Measurements from ENCODE around the gene DBN1. TPM values are rescaled to one million over a fixed set of nuclear protein-coding genes. Genes with fewer than 3 reads are reported as not detected.
A peak's percentile ranks its signal among the peaks of the same experiment; 100 is the strongest.

The DBN1 gene
- total RNA-seq, 1 donor from 2014 or later = 24.2 TPM

- intact Hi-C loops (cut with DNase I) = no loop called here
- ATAC-seq (ENCODE audit: poor library complexity) (no peak), DNase-seq (no peak)
Observed at GRCh38 chr5:177466861-177467260, 6.6 kb downstream of the DBN1 start.

DNA sequence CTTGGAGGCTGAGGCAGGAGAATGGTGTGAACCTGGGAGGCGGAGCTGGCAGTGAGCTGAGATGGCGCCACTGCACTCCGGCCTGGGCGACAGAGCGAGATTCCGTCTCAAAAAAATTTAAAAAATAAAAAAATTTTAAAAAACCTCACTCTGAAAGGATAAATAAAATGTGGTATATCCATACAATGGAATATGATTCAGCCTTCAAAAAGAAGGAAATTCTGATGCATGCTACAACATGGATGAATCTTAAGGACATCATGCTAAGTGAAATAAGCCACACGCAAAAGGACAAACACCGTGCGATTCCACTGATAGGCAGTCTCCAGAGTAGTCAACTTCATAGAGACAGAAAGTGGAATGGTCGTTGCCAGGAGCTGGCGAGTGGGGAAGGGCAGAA lies 8.4 kb downstream of the DBN1 start:
- intact Hi-C loops (cut with DNase I) = no loop called here
- no peak for ATAC-seq (ENCODE audit: poor library complexity)
- no peak for DNase-seq

GRCh38 chr5:177462021-177462670 lies 11.3 kb downstream of the DBN1 start:
- ATAC-seq (ENCODE audit: poor library complexity) = peak; percentile 6
- DNase-seq = peak; percentile 65
- intact Hi-C loops (cut with DNase I) = no loop called here

GRCh38 chr5:177459819-177460628 lies 13.4 kb downstream of the DBN1 start:
- ATAC-seq (ENCODE audit: poor library complexity) = no peak
- intact Hi-C loops (cut with DNase I) = no loop called here
- no peak for DNase-seq

DNA sequence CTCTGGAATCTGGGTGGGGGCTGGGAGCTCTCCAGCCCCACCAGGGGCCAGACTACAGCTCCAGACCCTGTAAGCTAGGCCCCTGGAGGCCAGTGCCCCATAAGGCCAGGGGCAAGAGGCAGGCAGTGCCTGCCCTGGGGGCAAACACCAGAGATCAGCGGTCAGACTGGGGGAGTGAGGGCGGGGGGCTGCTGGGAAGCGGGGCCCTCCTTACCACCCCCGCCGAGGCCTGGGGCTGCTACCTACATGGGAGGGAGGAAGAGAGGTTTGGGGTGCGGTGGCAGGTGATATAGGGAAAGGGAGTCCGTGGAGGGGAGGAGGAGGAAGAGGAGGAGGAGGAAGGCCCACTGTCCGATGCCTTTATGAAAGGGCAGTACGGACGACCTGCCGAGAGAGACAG lies 14.1 kb downstream of the DBN1 start:
- ATAC-seq (ENCODE audit: poor library complexity) = no peak
- DNase-seq = no peak
- intact Hi-C loops (cut with DNase I) = no loop called here

DNA sequence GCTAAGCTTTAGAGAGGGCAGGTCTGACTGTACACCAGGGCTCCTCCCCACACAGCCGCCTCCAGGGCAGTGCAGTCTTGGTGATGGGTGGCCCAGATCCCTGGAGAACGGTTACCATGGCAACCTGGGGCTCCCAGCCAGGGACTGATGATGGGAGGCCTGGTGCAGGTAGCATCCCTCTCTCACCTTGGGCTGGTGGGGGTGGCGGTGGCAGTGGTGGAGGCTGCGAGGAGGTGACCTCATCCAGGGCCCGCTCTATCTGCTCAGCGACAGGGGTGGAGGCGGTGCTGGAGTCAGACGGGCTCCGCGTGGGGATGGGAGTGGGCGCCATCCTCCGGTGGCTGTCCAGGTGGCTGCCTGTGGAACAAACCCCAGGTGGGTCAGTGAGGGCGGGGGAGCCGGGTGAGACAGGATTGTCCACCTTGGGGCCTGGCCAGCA lies 14.5 kb downstream of the DBN1 start:
- ATAC-seq (ENCODE audit: poor library complexity) (no peak), DNase-seq (no peak)
- intact Hi-C loops (cut with DNase I) = no loop called here

DNA sequence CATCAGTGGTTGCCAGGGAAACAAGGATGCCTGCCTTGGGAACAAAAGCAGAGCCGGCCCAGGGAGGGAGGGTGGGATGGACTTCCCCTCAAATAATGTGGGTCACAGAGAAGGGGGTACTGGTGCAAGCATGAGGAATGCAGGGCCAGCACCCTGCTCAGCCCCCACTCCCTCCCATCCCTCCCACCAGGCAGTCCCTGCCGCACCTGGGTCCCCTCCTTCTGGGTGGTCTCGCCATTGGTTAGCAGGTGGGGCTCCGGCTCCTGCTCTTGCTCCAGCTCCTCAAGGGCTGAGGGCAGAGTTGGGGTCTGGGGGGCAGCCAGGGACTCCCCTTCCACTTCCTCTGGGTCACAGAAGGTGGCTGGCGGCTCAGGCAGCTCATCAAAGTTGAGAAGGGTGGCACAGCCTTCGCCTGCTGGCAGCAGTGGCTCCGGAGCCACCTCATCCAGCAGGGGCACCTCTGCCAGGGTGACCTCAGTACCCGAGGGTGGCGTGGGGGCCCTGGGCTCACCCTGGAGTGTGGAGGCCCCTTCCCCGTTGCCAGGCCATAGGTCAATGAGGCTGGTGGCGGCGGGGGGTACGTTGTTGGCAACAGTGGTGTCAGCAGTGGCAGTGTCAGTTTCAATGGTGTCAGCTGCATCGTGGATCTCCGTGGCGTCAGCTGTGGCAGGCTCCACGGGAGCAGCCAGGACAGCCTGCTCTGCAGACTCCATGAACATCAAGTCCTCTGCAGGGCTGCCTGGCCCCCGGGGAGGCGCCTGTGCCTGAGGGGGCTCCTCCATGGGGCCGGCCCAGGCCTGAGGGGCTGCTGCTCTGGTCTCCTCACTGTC lies 15.4 kb downstream of the DBN1 start:
- intact Hi-C loops (cut with DNase I) = no loop called here
- ATAC-seq (ENCODE audit: poor library complexity) = no peak
- no peak for DNase-seq

- intact Hi-C loops (cut with DNase I) = no loop called here
- DNase-seq (peak; percentile 81), ATAC-seq (ENCODE audit: poor library complexity) (peak; percentile 19)
Observed at GRCh38 chr5:177456976-177457851, 16.2 kb downstream of the DBN1 start.

DNA sequence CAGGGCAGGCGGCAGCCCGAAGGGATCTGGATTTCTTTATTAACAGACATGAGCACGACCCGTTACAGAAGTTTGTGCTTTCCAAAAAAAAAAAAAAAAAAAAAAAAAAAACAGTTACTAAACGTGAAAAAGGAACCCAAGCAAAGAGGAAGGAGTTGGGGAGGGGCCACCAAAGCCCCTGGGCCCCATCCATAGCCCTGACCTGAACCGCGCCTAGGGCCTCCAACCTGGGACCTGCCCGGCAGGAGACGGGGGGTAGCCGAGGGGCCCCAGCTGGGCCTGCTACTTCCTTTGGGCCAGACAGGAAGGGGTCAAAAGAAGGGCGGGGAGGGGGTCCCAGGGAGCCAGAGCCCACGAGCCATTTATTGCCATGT lies 16.9 kb downstream of the DBN1 start:
- no peak for ATAC-seq (ENCODE audit: poor library complexity)
- intact Hi-C loops (cut with DNase I) = no loop called here
- DNase-seq = no peak

DNA sequence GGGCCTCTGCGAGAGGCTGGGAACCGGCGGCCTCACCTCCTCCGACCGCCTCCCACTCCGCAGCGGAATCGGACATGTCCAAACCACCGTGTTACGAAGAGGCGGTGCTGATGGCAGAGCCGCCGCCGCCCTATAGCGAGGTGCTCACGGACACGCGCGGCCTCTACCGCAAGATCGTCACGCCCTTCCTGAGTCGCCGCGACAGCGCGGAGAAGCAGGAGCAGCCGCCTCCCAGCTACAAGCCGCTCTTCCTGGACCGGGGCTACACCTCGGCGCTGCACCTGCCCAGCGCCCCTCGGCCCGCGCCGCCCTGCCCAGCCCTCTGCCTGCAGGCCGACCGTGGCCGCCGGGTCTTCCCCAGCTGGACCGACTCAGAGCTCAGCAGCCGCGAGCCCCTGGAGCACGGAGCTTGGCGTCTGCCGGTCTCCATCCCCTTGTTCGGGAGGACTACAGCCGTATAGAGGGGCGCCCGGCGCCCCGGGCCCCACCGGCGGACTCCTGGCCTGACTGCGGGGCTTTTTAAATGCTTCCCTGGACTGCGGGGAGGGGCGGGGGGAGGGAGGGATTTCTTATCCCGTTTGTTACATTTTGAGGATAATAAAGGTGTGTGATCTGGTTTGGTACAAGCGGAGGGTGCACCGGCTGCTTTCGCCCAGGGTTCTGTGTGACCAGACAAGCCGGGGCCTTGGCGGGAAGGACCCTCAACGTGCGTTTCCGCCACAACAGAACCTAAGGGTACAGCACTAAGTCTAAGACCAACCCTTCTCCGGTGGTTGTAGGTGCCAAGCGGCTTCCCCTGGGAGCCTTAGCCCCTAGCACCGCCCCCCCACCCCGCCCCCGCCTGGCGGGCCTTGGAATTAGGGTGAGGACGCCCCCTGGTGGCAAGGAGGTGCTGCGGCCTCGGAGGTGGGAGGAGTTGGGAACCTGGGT lies 17.5 kb downstream of the DBN1 start:
- intact Hi-C loops (cut with DNase I) = loop anchor here (2.0 kb wide), 2 partner anchors 45 to 53 kb away; no protein-coding TSS in a partner anchor
- DNase-seq = peak; percentile 95
- peak; percentile 74 for ATAC-seq (ENCODE audit: poor library complexity)

- intact Hi-C loops (cut with DNase I) = loop anchor here (2.0 kb wide), 2 partner anchors 46 to 52 kb away; no protein-coding TSS in a partner anchor
- peak; percentile 65 for ATAC-seq (ENCODE audit: poor library complexity)
- DNase-seq = peak; percentile 88
Observed at GRCh38 chr5:177455036-177455660, 18.3 kb downstream of the DBN1 start.

GRCh38 chr5:177454397-177455035 lies 18.9 kb downstream of the DBN1 start:
- peak; percentile 94 for DNase-seq
- intact Hi-C loops (cut with DNase I) = loop anchor here (2.0 kb wide), 2 partner anchors 46 to 52 kb away; no protein-coding TSS in a partner anchor
- ATAC-seq (ENCODE audit: poor library complexity) = peak; percentile 77

DNA sequence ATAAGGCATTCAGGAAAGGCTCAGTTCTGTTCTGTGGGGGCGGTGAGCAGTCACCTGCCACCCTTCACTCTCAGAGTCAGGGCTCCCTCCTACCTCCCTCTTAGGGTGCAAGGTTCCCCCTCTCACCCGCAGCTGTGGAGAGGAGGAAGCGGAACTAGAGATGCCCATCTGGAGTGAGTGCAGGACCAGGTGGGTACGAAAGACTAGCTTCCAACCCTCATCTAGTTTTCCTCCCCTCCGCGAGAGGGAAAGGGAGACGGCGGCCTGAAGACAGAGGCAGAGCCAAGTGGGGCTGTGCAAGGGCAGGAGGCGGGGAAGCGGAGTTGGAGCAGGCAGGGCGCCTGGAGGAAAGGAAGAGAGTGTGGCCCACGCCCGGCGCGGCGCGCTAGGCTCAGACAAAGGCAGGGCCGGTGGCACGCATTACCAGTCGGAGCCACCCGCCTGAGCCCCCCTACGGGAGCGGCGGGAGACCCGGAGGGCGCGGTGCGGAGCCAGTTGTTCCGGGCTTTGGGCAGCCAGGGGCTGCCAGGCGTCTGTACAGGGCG lies 19.5 kb downstream of the DBN1 start:
- intact Hi-C loops (cut with DNase I) = loop anchor here (2.0 kb wide), 2 partner anchors 47 to 51 kb away; no protein-coding TSS in a partner anchor
- ATAC-seq (ENCODE audit: poor library complexity) (peak; percentile 6), DNase-seq (peak; percentile 69)

DNA sequence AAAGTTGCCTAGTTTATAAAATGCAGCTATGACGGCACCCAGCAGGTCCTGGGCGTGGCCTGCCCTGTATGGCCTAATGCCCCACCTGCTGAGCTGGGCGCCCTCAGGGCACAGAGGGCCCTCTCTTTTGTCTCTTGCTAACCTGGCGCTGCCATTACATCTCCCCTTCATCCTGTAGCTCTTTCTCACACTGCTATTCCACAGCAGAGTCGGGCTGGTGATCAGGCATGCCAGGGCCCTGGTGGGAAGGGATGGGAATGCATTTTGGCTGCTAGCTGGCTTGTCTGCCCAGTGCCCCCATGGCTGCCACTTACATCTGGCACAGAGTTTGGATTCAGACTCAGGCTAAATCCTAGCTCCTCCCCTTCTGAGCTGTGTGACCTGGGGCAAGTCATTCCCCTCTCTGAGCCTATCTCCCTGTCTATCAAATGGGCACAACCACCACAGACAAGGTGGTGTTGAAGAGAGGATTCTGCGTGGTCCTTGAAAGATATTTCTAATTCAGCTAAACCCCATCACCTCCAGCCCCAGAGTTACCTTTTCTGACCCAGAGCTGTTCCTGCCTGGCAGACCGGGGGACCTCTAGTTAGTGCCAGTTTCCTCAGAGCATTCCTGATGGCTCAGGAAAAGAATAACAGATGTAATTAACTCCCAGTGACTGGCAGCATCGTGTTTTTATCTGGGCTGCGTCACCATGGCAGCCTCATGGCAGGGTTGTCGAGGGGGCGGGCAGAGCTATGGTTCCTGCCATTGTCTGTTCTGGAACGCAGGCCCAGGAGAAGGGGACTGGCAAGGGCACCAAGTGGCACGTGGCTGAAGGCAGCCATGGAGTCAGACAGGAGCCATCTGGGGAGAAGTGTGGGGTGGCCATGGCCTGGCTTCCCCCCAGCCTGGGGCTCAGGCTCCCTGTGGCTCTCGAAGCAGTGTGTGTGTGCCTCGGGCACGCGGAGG lies 20.5 kb downstream of the DBN1 start:
- no peak for DNase-seq
- intact Hi-C loops (cut with DNase I) = no loop called here
- ATAC-seq (ENCODE audit: poor library complexity) = no peak

Data from Right ventricle myocardium superior (tissue), 1 donor.